Measurements from ENCODE around the gene GLS. TPM values are rescaled to one million over a fixed set of nuclear protein-coding genes. Genes with fewer than 3 reads are reported as not detected.

The GLS gene
- total and polyA plus RNA-seq, 2 of the 13 experiments (the other 11 are each of a cell fraction or from before 2014, with no cell fraction given), result 78.6 to 183 TPM

DNA sequence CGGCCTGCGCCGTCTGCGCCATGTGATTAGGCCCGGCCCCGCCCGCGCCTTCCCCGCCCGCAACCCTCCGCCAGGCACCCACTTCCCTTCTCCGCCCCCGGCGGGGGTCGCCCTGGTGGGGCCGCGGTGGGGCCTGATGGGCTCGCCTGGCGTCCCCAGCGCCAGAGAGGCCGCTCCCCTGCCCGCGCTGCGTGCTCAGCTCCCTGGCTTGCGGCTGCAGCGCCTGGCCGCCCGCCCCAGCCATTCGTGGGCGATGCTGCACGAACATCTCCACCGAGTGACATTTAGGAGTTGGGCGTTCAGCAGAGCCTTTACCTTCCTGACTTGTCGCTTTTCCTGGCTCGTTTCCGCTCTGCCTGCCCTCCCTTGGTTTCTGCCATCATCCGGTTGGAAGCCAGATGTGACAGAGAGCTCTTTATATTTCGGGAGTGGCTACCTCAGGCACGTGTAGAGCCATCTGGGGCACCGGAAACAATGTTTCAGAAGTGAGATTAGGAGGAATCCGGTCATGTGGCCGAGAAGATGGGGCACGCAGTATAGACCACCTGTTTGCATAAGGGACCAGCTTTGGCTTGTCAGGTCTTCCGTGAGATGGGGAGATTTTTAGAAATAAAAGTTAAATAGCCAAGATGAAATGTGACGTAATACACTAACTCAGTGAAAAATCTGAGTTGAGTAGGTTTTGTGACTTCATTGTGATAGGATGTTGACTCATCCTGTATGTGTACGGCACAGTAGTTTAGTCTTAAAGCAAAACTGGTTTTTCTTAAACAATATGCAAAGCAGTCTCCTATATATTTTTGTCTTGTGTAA lies 1.2 kb downstream of the GLS start (continued):
- TF ChIP-seq CAMTA2 (CRISPR knock-in tag; IDR thresholded peaks at IDR 0.05; ENCODE audit: borderline replicate concordance) (peak; percentile 82; the same call in 1 of the 2 replicates), SP5 (CRISPR knock-in tag; IDR thresholded peaks at IDR 0.05; ENCODE audit: borderline replicate concordance, low read depth) (no peak), SRSF4 (IDR thresholded peaks at IDR 0.05; ENCODE audit: low read depth, low read length, poor library complexity, severe bottlenecking) (no peak), ZNF558 (CRISPR knock-in tag; IDR thresholded peaks at IDR 0.05; ENCODE audit: borderline replicate concordance) (no peak; the same call in 1 of the 2 replicates), ZNF747 (CRISPR knock-in tag; IDR thresholded peaks at IDR 0.05; ENCODE audit: borderline replicate concordance) (no peak), AHR (CRISPR knock-in tag; IDR thresholded peaks at IDR 0.05) (peak; percentile 68; the same call in 1 of the 2 replicates), REXO4 (CRISPR knock-in tag; IDR thresholded peaks at IDR 0.05; ENCODE audit: borderline replicate concordance) (no peak), PHF21A (CRISPR knock-in tag; IDR thresholded peaks at IDR 0.05) (peak; percentile 67), SOX6 (IDR thresholded peaks at IDR 0.05) (no peak), SOX6 (CRISPR knock-in tag; IDR thresholded peaks at IDR 0.05) (peak; percentile 71), MLLT10 (CRISPR knock-in tag; IDR thresholded peaks at IDR 0.05) (no peak), U2AF1 (optimal IDR thresholded peaks at IDR 0.05; ENCODE audit: low read depth, low read length) (no peak), HOXA3 (CRISPR knock-in tag; IDR thresholded peaks at IDR 0.05) (peak; percentile 75), CBX1 (IDR thresholded peaks at IDR 0.05; ENCODE audit: low read depth) (no peak), ZNF720 (CRISPR knock-in tag; IDR thresholded peaks at IDR 0.05) (no peak), NFYB (CRISPR knock-in tag; IDR thresholded peaks at IDR 0.05) (no peak), ISL2 (CRISPR knock-in tag; IDR thresholded peaks at IDR 0.05) (peak; percentile 52; the same call in 1 of the 2 replicates), NFATC3 (CRISPR knock-in tag; IDR thresholded peaks at IDR 0.05) (no peak)
- TF ChIP-seq, protein P1, sequence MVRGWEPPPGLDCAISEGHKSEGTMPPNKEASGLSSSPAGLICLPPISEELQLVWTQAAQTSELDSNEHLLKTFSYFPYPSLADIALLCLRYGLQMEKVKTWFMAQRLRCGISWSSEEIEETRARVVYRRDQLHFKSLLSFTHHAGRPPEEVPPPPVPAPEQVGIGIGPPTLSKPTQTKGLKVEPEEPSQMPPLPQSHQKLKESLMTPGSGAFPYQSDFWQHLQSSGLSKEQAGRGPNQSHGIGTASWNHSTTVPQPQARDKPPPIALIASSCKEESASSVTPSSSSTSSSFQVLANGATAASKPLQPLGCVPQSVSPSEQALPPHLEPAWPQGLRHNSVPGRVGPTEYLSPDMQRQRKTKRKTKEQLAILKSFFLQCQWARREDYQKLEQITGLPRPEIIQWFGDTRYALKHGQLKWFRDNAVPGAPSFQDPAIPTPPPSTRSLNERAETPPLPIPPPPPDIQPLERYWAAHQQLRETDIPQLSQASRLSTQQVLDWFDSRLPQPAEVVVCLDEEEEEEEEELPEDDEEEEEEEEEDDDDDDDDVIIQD (CRISPR knock-in tag; IDR thresholded peaks at IDR 0.05; ENCODE audit: low read depth), result no peak; the same call in none of the 2 replicates
- TF ChIP-seq, protein P2, sequence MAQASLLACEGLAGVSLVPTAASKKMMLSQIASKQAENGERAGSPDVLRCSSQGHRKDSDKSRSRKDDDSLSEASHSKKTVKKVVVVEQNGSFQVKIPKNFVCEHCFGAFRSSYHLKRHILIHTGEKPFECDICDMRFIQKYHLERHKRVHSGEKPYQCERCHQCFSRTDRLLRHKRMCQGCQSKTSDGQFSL (CRISPR knock-in tag; IDR thresholded peaks at IDR 0.05), result no peak; the same call in 1 of the 2 replicates
- TF ChIP-seq, protein P3, sequence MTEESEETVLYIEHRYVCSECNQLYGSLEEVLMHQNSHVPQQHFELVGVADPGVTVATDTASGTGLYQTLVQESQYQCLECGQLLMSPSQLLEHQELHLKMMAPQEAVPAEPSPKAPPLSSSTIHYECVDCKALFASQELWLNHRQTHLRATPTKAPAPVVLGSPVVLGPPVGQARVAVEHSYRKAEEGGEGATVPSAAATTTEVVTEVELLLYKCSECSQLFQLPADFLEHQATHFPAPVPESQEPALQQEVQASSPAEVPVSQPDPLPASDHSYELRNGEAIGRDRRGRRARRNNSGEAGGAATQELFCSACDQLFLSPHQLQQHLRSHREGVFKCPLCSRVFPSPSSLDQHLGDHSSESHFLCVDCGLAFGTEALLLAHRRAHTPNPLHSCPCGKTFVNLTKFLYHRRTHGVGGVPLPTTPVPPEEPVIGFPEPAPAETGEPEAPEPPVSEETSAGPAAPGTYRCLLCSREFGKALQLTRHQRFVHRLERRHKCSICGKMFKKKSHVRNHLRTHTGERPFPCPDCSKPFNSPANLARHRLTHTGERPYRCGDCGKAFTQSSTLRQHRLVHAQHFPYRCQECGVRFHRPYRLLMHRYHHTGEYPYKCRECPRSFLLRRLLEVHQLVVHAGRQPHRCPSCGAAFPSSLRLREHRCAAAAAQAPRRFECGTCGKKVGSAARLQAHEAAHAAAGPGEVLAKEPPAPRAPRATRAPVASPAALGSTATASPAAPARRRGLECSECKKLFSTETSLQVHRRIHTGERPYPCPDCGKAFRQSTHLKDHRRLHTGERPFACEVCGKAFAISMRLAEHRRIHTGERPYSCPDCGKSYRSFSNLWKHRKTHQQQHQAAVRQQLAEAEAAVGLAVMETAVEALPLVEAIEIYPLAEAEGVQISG (CRISPR knock-in tag; IDR thresholded peaks at IDR 0.05), result peak; percentile 85
- TF ChIP-seq, protein P4, sequence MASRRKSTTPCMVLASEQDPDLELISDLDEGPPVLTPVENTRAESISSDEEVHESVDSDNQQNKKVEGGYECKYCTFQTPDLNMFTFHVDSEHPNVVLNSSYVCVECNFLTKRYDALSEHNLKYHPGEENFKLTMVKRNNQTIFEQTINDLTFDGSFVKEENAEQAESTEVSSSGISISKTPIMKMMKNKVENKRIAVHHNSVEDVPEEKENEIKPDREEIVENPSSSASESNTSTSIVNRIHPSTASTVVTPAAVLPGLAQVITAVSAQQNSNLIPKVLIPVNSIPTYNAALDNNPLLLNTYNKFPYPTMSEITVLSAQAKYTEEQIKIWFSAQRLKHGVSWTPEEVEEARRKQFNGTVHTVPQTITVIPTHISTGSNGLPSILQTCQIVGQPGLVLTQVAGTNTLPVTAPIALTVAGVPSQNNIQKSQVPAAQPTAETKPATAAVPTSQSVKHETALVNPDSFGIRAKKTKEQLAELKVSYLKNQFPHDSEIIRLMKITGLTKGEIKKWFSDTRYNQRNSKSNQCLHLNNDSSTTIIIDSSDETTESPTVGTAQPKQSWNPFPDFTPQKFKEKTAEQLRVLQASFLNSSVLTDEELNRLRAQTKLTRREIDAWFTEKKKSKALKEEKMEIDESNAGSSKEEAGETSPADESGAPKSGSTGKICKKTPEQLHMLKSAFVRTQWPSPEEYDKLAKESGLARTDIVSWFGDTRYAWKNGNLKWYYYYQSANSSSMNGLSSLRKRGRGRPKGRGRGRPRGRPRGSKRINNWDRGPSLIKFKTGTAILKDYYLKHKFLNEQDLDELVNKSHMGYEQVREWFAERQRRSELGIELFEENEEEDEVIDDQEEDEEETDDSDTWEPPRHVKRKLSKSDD (CRISPR knock-in tag; IDR thresholded peaks at IDR 0.05; ENCODE audit: low read depth), result 0 out of 2 replicates have a peak, but pooled peaks have one; percentile 33
- TF ChIP-seq, protein P5, sequence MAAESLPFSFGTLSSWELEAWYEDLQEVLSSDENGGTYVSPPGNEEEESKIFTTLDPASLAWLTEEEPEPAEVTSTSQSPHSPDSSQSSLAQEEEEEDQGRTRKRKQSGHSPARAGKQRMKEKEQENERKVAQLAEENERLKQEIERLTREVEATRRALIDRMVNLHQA (CRISPR knock-in tag; IDR thresholded peaks at IDR 0.05), result no peak

All from HepG2 (cell line).